Breast epithelium (tissue), 3 donors: Measurements from ENCODE around the gene DCP1A.

Source experiments
- CTCF ChIP-seq, 3 donors: fragments of 450-650 bp; IDR thresholded peaks; one replicate each; pipeline ENCODE4 v1.5.1; 2016 to 2017; ENCODE audit warnings: antibody characterized with exemption in 3 of 3, mild to moderate bottlenecking in 3 of 3, moderate library complexity in 3 of 3
- POLR2A ChIP-seq: fragments of 450-650 bp; IDR thresholded peaks from one replicate; pipeline ENCODE4 v1.6.1; 2016; ENCODE audit warnings: antibody characterized with exemption, mild to moderate bottlenecking, moderate library complexity

GRCh38 chr3:53255775-53256703 lies 91.3 kb downstream of the DCP1A start, which contains the start of gene TKT:
- TF ChIP-seq POLR2A (no peak), CTCF (IDR thresholded peaks at IDR 0.05) (no peak)
